ENCODE results near the gene MSANTD1.

The MSANTD1 gene

GRCh38 chr4:3292571-3293400 is 43.8 kb downstream of the MSANTD1 start, which contains the start of gene RGS12:
Gene RGS12, plus strand, starts transcription at chr4:3293021. Its CDS starts 23,150 bp downstream, at chr4:3316171.
- peak; percentile 96 for ATAC-seq
- TF ChIP-seq BACH2 (CRISPR knock-in tag; IDR thresholded peaks at IDR 0.05; ENCODE audit: borderline replicate concordance) (no peak), ZNF8 (CRISPR knock-in tag; IDR thresholded peaks at IDR 0.05) (no peak), ZFP3 (CRISPR knock-in tag; IDR thresholded peaks at IDR 0.05) (no peak), ESRRG (CRISPR knock-in tag; IDR thresholded peaks at IDR 0.05) (no peak), RARB (CRISPR knock-in tag; IDR thresholded peaks at IDR 0.05) (no peak), SNAI2 (CRISPR knock-in tag; IDR thresholded peaks at IDR 0.05) (no peak), TSHZ2 (CRISPR knock-in tag; IDR thresholded peaks at IDR 0.05) (no peak), OSR1 (CRISPR knock-in tag; IDR thresholded peaks at IDR 0.05) (no peak), ZNF565 (CRISPR knock-in tag; conservative IDR thresholded peaks at IDR 0.05; ENCODE audit: low read depth) (no peak), ARNTL (CRISPR knock-in tag; IDR thresholded peaks at IDR 0.05; ENCODE audit: borderline replicate concordance, low read depth) (no peak), ZFP30 (CRISPR knock-in tag; IDR thresholded peaks at IDR 0.05) (no peak), POU6F1 (CRISPR knock-in tag; IDR thresholded peaks at IDR 0.05; ENCODE audit: borderline replicate concordance, low read depth) (no peak), ISL1 (CRISPR knock-in tag; IDR thresholded peaks at IDR 0.05) (no peak), CSRNP3 (CRISPR knock-in tag; IDR thresholded peaks at IDR 0.05) (no peak), CREB5 (CRISPR knock-in tag; IDR thresholded peaks at IDR 0.05; ENCODE audit: low read depth) (no peak)

- peak; percentile 3 for ATAC-seq
- TF ChIP-seq ZNF565 (CRISPR knock-in tag; conservative IDR thresholded peaks at IDR 0.05; ENCODE audit: low read depth) (no peak), ISL1 (CRISPR knock-in tag; IDR thresholded peaks at IDR 0.05) (no peak)
Measured at GRCh38 chr4:3293401-3294391, 44.7 kb downstream of the MSANTD1 start.

GRCh38 chr4:3294401-3295241 is 45.7 kb downstream of the MSANTD1 start:
- ATAC-seq, result no peak
- TF ChIP-seq ZNF565 (CRISPR knock-in tag; conservative IDR thresholded peaks at IDR 0.05; ENCODE audit: low read depth), result no peak
- no peak for TF ChIP-seq ZFP3 (CRISPR knock-in tag; IDR thresholded peaks at IDR 0.05)
- TF ChIP-seq CSDC2 (CRISPR knock-in tag; IDR thresholded peaks at IDR 0.05), result no peak
- TF ChIP-seq PATZ1 (CRISPR knock-in tag; IDR thresholded peaks at IDR 0.05; ENCODE audit: borderline replicate concordance), result no peak
- no peak for TF ChIP-seq CREB5 (CRISPR knock-in tag; IDR thresholded peaks at IDR 0.05; ENCODE audit: low read depth)
- TF ChIP-seq CSRNP3 (CRISPR knock-in tag; IDR thresholded peaks at IDR 0.05), result no peak
- TF ChIP-seq ISL1 (CRISPR knock-in tag; IDR thresholded peaks at IDR 0.05), result no peak
- TF ChIP-seq POU6F1 (CRISPR knock-in tag; IDR thresholded peaks at IDR 0.05; ENCODE audit: borderline replicate concordance, low read depth), result no peak
- no peak for TF ChIP-seq ZNF70 (CRISPR knock-in tag; IDR thresholded peaks at IDR 0.05)

All from SK-N-SH treated with all-trans-retinoic acid at 6 μM for 48 hours (cell line).